Measurements from ENCODE around the gene MAP2K2.
"Not testable (repeated sequence)": the region's sequence is repeated elsewhere in the genome, so short reads cannot be mapped to it uniquely, and the experiment has no call there.

The MAP2K2 gene

GRCh38 chr19:4129050-4129449, 5.1 kb upstream of the MAP2K2 start:
- DNase-seq: not testable (repeated sequence)

- DNase-seq: not testable (repeated sequence)
Measured at GRCh38 chr19:4127322-4127721, 3.4 kb upstream of the MAP2K2 start.

GRCh38 chr19:4124638-4125037, 716 bp upstream of the MAP2K2 start:
- no peak for DNase-seq

GRCh38 chr19:4122480-4122879, 1.4 kb downstream of the MAP2K2 start:
- no peak for DNase-seq

GRCh38 chr19:4121815-4122214, 2.1 kb downstream of the MAP2K2 start:
- no peak for DNase-seq

GRCh38 chr19:4121273-4121612, 2.7 kb downstream of the MAP2K2 start:
- DNase-seq: no peak

- no peak for DNase-seq
Measured at GRCh38 chr19:4120559-4121272, 3.2 kb downstream of the MAP2K2 start.

GRCh38 chr19:4119763-4120162, 4.2 kb downstream of the MAP2K2 start:
- no peak for DNase-seq

- DNase-seq: no peak
Measured at GRCh38 chr19:4115818-4116385, 8.0 kb downstream of the MAP2K2 start.

- DNase-seq: no peak
Measured at GRCh38 chr19:4115050-4115817, 8.7 kb downstream of the MAP2K2 start.

GRCh38 chr19:4114181-4114580, 9.7 kb downstream of the MAP2K2 start:
- no peak for DNase-seq

GRCh38 chr19:4113398-4114088, 10.4 kb downstream of the MAP2K2 start:
- DNase-seq: no peak

- DNase-seq: no peak
Measured at GRCh38 chr19:4112367-4112766, 11.6 kb downstream of the MAP2K2 start.

- no peak for DNase-seq
Measured at GRCh38 chr19:4109626-4109945, 14.3 kb downstream of the MAP2K2 start.

GRCh38 chr19:4108767-4109625, 14.9 kb downstream of the MAP2K2 start:
- no peak for DNase-seq

GRCh38 chr19:4103080-4103433, 20.9 kb downstream of the MAP2K2 start:
- DNase-seq: no peak

GRCh38 chr19:4102339-4103079, 21.4 kb downstream of the MAP2K2 start:
- no peak for DNase-seq

- DNase-seq: no peak
Measured at GRCh38 chr19:4101496-4101770, 22.5 kb downstream of the MAP2K2 start.

GRCh38 chr19:4100647-4101495, 23.1 kb downstream of the MAP2K2 start:
- no peak for DNase-seq

- DNase-seq: no peak
Measured at GRCh38 chr19:4099041-4099764, 24.7 kb downstream of the MAP2K2 start.

GRCh38 chr19:4098493-4098892, 25.4 kb downstream of the MAP2K2 start:
- no peak for DNase-seq
